Measurements from ENCODE around the gene HTT. TPM values are rescaled to one million over a fixed set of nuclear protein-coding genes. Genes with fewer than 3 reads are reported as not detected.
A peak's percentile ranks its signal among the peaks of the same experiment; 100 is the strongest.

Gene HTT
- total RNA-seq, 1 experiment from 2014 or later: 19.6 TPM

DNA sequence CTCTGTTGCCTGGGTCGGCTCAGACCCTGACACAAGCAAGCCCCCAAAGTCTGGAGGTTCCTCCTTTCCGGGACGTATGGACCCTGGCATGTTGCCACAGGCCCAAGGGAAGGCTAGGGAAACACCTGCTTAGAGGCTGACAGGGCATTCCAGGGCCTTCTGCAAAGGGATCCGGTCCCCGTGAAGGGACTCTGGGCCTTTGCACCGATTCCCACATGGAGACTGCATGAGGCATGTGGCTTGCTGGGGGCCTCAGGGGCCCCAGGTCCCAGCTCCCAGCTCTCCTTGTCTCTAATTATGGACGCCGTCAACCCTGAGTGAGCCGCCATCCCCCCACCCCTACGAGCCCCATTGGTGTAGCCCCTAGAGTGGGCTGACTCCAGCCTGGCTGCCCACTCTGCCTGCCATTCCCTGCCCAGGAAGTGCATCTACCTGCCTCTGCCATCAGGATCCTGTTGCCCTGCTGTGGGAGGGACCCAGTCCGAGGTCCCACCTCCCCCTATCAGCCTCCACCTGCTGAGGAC is 214.2 kb downstream of the HTT start:
- no peak for DNase-seq (ENCODE audit: low read depth)

DNA sequence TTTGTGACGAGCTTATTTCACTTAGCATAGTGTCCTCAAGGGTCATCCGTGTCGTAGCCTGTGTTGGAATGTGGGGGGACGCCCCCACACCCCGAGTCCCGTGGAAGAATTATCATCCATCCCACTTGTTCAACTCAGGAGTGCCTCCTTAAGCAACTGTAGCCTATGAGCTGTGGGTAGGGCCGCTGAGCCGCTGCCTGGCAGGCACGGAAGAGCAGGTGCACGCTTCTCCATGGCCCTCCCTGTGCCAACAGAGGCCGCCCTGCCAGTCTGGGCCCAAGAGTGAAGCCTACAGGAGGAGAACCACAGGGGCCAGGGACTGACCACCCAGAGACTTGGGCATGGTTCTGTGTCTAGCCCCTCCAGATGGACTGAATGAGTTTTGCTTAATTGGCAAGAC is 216.0 kb downstream of the HTT start:
- no peak for DNase-seq (ENCODE audit: low read depth)

DNA sequence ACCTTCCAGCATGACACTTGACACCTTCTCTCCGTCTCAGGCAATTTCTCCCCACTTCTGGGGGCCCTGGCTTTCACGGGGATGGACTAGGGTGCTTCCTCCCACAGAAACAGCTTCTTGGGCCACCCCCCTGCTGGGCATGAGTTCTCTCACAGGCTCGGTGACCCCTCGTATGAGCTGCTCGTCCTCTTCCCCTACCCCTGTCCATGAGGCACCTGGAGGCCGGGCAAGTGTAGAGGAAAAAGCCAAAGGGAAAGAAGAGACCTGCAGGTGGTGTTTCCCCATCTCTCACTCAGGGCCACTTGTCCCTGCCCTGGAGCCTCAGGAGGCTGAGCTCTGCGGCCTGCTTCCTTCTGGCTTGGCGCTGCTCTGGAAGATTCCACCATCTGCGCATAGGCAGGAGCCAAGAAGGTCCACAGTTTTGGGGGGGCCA is 216.4 kb downstream of the HTT start:
- no peak for DNase-seq (ENCODE audit: low read depth)

DNA sequence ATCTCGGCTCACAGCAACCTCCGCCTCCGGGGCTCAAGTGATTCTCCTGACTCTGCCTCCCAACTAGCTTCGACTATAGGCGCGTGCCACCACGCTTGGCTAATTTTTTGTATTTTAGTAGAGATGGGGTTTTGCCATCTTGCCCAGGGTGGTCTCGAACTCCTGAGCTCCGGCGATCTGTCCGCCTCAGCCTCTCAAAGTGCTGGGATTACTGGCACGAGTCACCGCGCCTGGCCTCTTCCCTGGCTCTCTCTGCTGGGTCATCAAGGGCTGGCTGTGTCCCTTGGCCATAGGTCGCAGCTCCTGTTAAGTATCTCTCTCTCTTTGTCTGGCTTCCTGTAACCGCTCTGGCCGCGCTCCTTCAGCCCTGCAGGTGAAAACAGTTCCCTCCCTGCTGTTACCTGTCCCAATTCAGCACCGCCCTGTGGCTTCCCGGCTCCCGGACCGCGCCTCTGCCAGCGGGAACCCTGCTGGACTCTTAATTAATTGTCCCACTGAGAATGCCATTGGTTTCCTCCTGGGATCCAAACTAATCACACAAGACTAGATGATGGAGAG is 217.0 kb downstream of the HTT start:
- DNase-seq (ENCODE audit: low read depth): peak; percentile 25

- peak; percentile 71 for DNase-seq (ENCODE audit: low read depth)
These were observed 217.6 kb downstream of the HTT start for GRCh38 chr4:3291969-3292570.

DNA sequence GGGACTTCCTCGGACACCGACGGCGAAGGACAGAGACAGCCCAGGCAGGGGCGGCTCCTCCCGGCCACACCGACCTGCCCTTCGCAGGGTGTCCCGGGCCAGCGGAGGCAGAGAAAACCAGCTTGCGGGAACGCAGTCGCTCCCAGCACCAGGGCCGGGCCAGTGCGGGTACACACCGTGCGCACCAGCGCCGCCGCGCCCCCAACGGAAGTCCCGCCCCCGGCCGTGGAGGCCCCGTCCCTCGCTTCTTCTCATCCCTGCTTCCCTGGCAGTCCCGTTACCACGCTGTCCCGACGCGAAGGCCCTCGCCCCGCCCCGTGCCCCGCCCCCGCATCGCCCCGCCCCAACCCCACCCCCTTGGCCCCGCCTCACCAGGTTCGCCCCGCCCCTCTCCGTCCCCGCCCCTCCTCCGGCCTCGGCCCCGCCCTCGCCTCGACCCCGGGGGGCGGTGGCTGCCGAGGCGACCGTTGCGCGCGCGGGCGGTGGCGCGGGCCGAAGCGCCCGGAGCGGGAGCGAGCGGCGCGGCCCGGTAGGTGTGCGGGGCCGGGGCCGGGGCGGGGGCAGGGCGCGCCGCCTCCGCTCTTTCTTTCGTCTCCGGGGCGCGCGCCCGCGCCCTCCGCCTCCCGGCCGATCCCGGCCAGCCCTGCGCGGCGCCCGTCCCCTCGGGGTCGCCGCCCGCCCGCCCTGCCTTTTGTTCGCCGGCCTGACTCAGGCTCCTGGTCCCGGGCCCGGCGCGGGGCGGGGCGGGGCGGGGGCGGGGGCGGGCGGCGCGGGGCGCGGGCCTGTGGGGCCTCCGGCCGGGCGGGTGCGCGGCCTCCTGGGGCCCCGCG is 218.3 kb downstream of the HTT start, which contains the start of gene RGS12:
TSS of gene RGS12 (plus strand) at position 451 of the 830 bp plus-strand sequence. CDS start 23,150 bp downstream, outside the sequence.
- DNase-seq (ENCODE audit: low read depth): peak; percentile 89

Other genes with a start within 250 kb of the HTT start
- gene ADD1, start 230.8 kb upstream of the HTT start, total RNA-seq (2014; rRNA removed; shearing (Covaris generic)): 115 and 136 TPM in 2 replicates
- gene NOP14, start 111.3 kb upstream of the HTT start, total RNA-seq (2014; rRNA removed; shearing (Covaris generic)): 10.1 and 13.0 TPM in 2 replicates
- gene GRK4, start 111.1 kb upstream of the HTT start, total RNA-seq (2014; rRNA removed; shearing (Covaris generic)): 3.1 and 3.6 TPM in 2 replicates
- gene HTT-AS, start 143 bp upstream of the HTT start, total RNA-seq (2014; rRNA removed; shearing (Covaris generic)): not detected in 2 replicates
- gene MSANTD1, start 174.5 kb downstream of the HTT start, total RNA-seq (2014; rRNA removed; shearing (Covaris generic)): 0.10 and 0.12 TPM in 2 replicates
- gene RGS12, start 218.3 kb downstream of the HTT start, total RNA-seq (2014; rRNA removed; shearing (Covaris generic)): 7.6 and 9.2 TPM in 2 replicates